H1 (cell line): Measurements from ENCODE around the gene SLC23A1. TPM values are rescaled to one million over a fixed set of nuclear protein-coding genes. Genes with fewer than 3 reads are reported as not detected.

Source experiments
- CTCF ChIA-PET: fragments of 300-600 bp; sonication (Branson Sonifier 250); formaldehyde crosslinking; loops from one replicate; lab custom pipeline; 2021; ENCODE audit not compliant: partially characterized antibody; lab: Charles Lee
- POLR2A ChIA-PET: fragments of 300-600 bp; sonication (Branson Sonifier 250); formaldehyde crosslinking; loops from one replicate; lab custom pipeline; 2021; ENCODE audit warnings: inconsistent platforms; ENCODE audit not compliant: partially characterized antibody; lab: Charles Lee
- DNase-seq, 2 experiments: peaks; one replicate each; pipeline versions ENCODE4 v3.0.0 to v3.0.0-alpha.2; 2010 to 2022; ENCODE audit warnings: low spot score in 2 of 2, low read depth in 1 of 2, mixed read lengths in 1 of 2
- FAIRE-seq: peaks from 2 replicates; lab custom pipeline; 2011; peaks lifted over from hg19 to GRCh38; lab: Jason Lieb, UNC
- H2AFZ ChIP-seq: 2 replicates; pipeline ENCODE4 v1.8.1; 2012; ENCODE audit warnings: low read length, inconsistent platforms
- H2AK5ac ChIP-seq: 2 replicates; pipeline ENCODE4 v1.6.1; 2013; ENCODE audit warnings: low read depth, low read length
- H2BK120ac ChIP-seq: replicated peaks from 2 replicates; pipeline ENCODE3; 2013; ENCODE audit warnings: low read depth, low read length, inconsistent platforms
- H2BK12ac ChIP-seq: 2 replicates; pipeline ENCODE4 v1.6.1; 2013; ENCODE audit warnings: low read depth, low read length
- H2BK15ac ChIP-seq: 2 replicates; pipeline ENCODE4 v1.6.1; 2013; ENCODE audit warnings: low read length
- H2BK20ac ChIP-seq: 2 replicates; pipeline ENCODE4 v1.6.1; 2013; ENCODE audit warnings: low read length
- H2BK5ac ChIP-seq: 2 replicates; pipeline ENCODE4 v1.6.1; 2013; ENCODE audit warnings: low read depth, low read length
- H3K14ac ChIP-seq: 2 replicates; pipeline ENCODE4 v1.6.1; 2013; ENCODE audit warnings: inconsistent platforms; ENCODE audit not compliant: insufficient read length
- H3K18ac ChIP-seq: 2 replicates; pipeline ENCODE4 v1.6.1; 2013; ENCODE audit warnings: low read length; ENCODE audit errors: extremely low read depth
- H3K23ac ChIP-seq: 2 replicates; pipeline ENCODE4 v1.6.1; 2013; ENCODE audit warnings: inconsistent platforms; ENCODE audit not compliant: insufficient read length
- H3K23me2 ChIP-seq: 2 replicates; pipeline ENCODE4 v1.6.1; 2013; ENCODE audit warnings: low read depth, low read length
- H3K27ac ChIP-seq: 2 replicates; pipeline ENCODE4 v1.6.1; 2011; ENCODE audit warnings: low read depth, low read length, inconsistent platforms
- H3K27me3 ChIP-seq, 4 experiments: replicated peaks in 1 of 4; 1 replicate in 1 of 4; 2 replicates in 3 of 4; pipeline versions ENCODE4 v1.6.1 to v1.8.1; 2011 to 2013; ENCODE audit warnings: low read length in 3 of 4, mild to moderate bottlenecking in 3 of 4, inconsistent platforms in 2 of 4, mixed read lengths in 2 of 4, moderate library complexity in 1 of 4; ENCODE audit not compliant: control insufficient read depth in 3 of 4, insufficient read depth in 3 of 4; ENCODE audit errors: extremely low read depth in 1 of 4
- H3K36me3 ChIP-seq, 4 experiments: 2 replicates each; pipeline versions ENCODE4 v1.6.1 to v1.8.1; 2011 to 2013; ENCODE audit warnings: mild to moderate bottlenecking in 4 of 4, low read length in 3 of 4, moderate library complexity in 2 of 4, control low read depth in 1 of 4, inconsistent platforms in 1 of 4; ENCODE audit not compliant: insufficient read depth in 4 of 4, control insufficient read depth in 2 of 4
- H3K4ac ChIP-seq: replicated peaks from 2 replicates; pipeline ENCODE3; 2013; ENCODE audit warnings: low read length, low read depth, mixed read lengths, inconsistent platforms; ENCODE audit not compliant: insufficient read length
- H3K4me1 ChIP-seq, 4 experiments: replicated peaks in 1 of 4; 1 replicate in 1 of 4; 2 replicates in 3 of 4; pipeline versions ENCODE4 v1.6.1 to v1.8.1; 2011 to 2013; ENCODE audit warnings: low read length in 3 of 4, inconsistent platforms in 2 of 4, mixed read lengths in 1 of 4; ENCODE audit not compliant: insufficient read depth in 4 of 4, control insufficient read depth in 3 of 4
- H3K4me2 ChIP-seq, 2 experiments: 2 replicates each; pipeline versions ENCODE4 v1.6.1 to v1.8.1; 2011 to 2013; ENCODE audit warnings: low read depth in 2 of 2, low read length in 2 of 2, control low read depth in 1 of 2, inconsistent platforms in 1 of 2, mild to moderate bottlenecking in 1 of 2; ENCODE audit not compliant: insufficient read depth in 1 of 2
- H3K4me3 ChIP-seq, 4 experiments: fragments of 200-600, 300-600 bp in 1 of 4; sonication (generic), shearing (Covaris generic), sonication (Bioruptor Twin) in 1 of 4; 2 replicates each; pipeline versions ENCODE4 v1.5.1 to v1.8.1; 2011 to 2016; ENCODE audit warnings: low read length in 4 of 4, low read depth in 3 of 4, control low read depth in 2 of 4, inconsistent platforms in 2 of 4, mild to moderate bottlenecking in 2 of 4, mixed read lengths in 1 of 4, moderate library complexity in 1 of 4; ENCODE audit not compliant: insufficient read depth in 2 of 4; ENCODE audit errors: extremely low read depth in 1 of 4
- H3K56ac ChIP-seq: replicated peaks from 2 replicates; pipeline ENCODE3; 2013; ENCODE audit warnings: low read depth, mild to moderate bottlenecking, mixed read lengths, low read length, inconsistent platforms; ENCODE audit not compliant: insufficient read length
- H3K79me1 ChIP-seq: 2 replicates; pipeline ENCODE4 v1.6.1; 2013; ENCODE audit warnings: low read depth, low read length, control low read depth
- H3K79me2 ChIP-seq, 2 experiments: 2 replicates each; pipeline versions ENCODE4 v1.6.1 to v1.8.1; 2012 to 2013; ENCODE audit warnings: low read length in 2 of 2, mild to moderate bottlenecking in 2 of 2, inconsistent platforms in 1 of 2; ENCODE audit not compliant: insufficient read depth in 2 of 2, control insufficient read depth in 1 of 2
- H3K9ac ChIP-seq, 4 experiments: replicated peaks in 1 of 4; 1 replicate in 1 of 4; 2 replicates in 3 of 4; pipeline versions ENCODE4 v1.6.1 to v1.8.1; 2011 to 2013; ENCODE audit warnings: low read depth in 3 of 4, low read length in 3 of 4, control low read depth in 2 of 4, mild to moderate bottlenecking in 2 of 4, moderate library complexity in 2 of 4, inconsistent platforms in 1 of 4; ENCODE audit errors: extremely low read depth in 1 of 4
- H3K9me3 ChIP-seq, 2 experiments: 2 replicates each; pipeline versions ENCODE4 v1.6.1 to v1.8.1; 2012 to 2013; ENCODE audit warnings: mild to moderate bottlenecking in 2 of 2, moderate library complexity in 2 of 2, control low read depth in 1 of 2, inconsistent platforms in 1 of 2, low read depth in 1 of 2, low read length in 1 of 2, mixed read lengths in 1 of 2; ENCODE audit not compliant: insufficient read depth in 2 of 2
- H4K20me1 ChIP-seq, 2 experiments: replicated peaks in 1 of 2; 2 replicates each; pipeline versions ENCODE3 to v1.8.1; 2011 to 2013; ENCODE audit warnings: inconsistent platforms in 2 of 2, low read length in 2 of 2, mild to moderate bottlenecking in 1 of 2; ENCODE audit not compliant: insufficient read depth in 2 of 2, control insufficient read depth in 1 of 2
- H4K5ac ChIP-seq: 2 replicates; pipeline ENCODE4 v1.6.1; 2013; ENCODE audit warnings: low read length, low read depth, mixed read lengths, inconsistent platforms; ENCODE audit not compliant: insufficient read length
- H4K8ac ChIP-seq: 2 replicates; pipeline ENCODE4 v1.8.0; 2013; ENCODE audit warnings: mild to moderate bottlenecking, moderate library complexity, low read length, inconsistent platforms; ENCODE audit not compliant: insufficient read depth; ENCODE audit errors: extremely low read depth
- H4K91ac ChIP-seq: replicated peaks from 2 replicates; pipeline ENCODE3; 2013; ENCODE audit warnings: low read length, mixed read lengths, inconsistent platforms; ENCODE audit not compliant: insufficient read length
- CBX5 ChIP-seq: fragments of 300-800, 300-1000 bp; sonication (generic); IDR thresholded peaks from 2 replicates; pipeline ENCODE4 v1.7.1; 2016; ENCODE audit warnings: antibody characterized with exemption, low read length, low read depth
- EP300 ChIP-seq, 2 experiments: IDR thresholded peaks; 1 replicate in 1 of 2; 2 replicates in 1 of 2; pipeline ENCODE4 v1.6.1; 2011 to 2012; ENCODE audit warnings: low read depth in 2 of 2, low read length in 2 of 2, mild to moderate bottlenecking in 2 of 2, borderline replicate concordance in 1 of 2, inconsistent platforms in 1 of 2, moderate library complexity in 1 of 2
- EZH2 ChIP-seq: fragments of 200-600 bp; sonication (generic); IDR thresholded peaks from 2 replicates; pipeline ENCODE4 v1.7.1; 2012; ENCODE audit warnings: low read depth, mild to moderate bottlenecking, moderate library complexity, low read length, inconsistent platforms; ENCODE audit not compliant: severe bottlenecking
- FOSL1 ChIP-seq: IDR thresholded peaks from 2 replicates; pipeline ENCODE4 v1.6.1; 2011; ENCODE audit warnings: mild to moderate bottlenecking, low read depth, low read length, moderate library complexity; ENCODE audit not compliant: insufficient read depth
- JUN ChIP-seq: IDR thresholded peaks from 2 replicates; pipeline ENCODE4 v1.6.1; 2011; ENCODE audit warnings: low read depth, mild to moderate bottlenecking, improper control_type of control experiment, low read length
- SAP30 ChIP-seq: fragments of 300-600 bp; sonication (generic); IDR thresholded peaks from 2 replicates; pipeline ENCODE4 v1.7.1; 2012; ENCODE audit warnings: low read length, moderate library complexity, mild to moderate bottlenecking, inconsistent platforms; ENCODE audit not compliant: insufficient read depth, insufficient replicate concordance
- SP4 ChIP-seq: IDR thresholded peaks from 2 replicates; pipeline ENCODE4 v1.6.1; 2012; ENCODE audit warnings: low read length, inconsistent platforms
- SUZ12 ChIP-seq: fragments of 200-600 bp; sonication (generic); IDR thresholded peaks from 2 replicates; pipeline ENCODE4 v1.6.1; 2012; ENCODE audit warnings: mild to moderate bottlenecking, inconsistent platforms, low read length, moderate library complexity, mixed read lengths
- TAF1 ChIP-seq: IDR thresholded peaks from 2 replicates; pipeline ENCODE4 v1.6.1; 2011; ENCODE audit warnings: mild to moderate bottlenecking, low read depth, low read length
- TEAD4 ChIP-seq: IDR thresholded peaks from 2 replicates; pipeline ENCODE4 v1.6.1; 2012; ENCODE audit warnings: low read depth, low read length, inconsistent platforms, mixed read lengths
- WGBS, 2 experiments: shearing (Covaris generic) in 1 of 2; methylation state at CpG; one replicate each; pipeline versions ENCODE4 v1.1.6 to v1.1.7; 2013 to 2015; ENCODE audit warnings: low lambda C conversion rate in 2 of 2, mixed read lengths in 2 of 2, inconsistent platforms in 1 of 2, low coverage in 1 of 2, missing lambda C conversion rate in 1 of 2; ENCODE audit not compliant: insufficient replicate concordance in 2 of 2, insufficient coverage in 1 of 2, insufficient read length in 1 of 2; ENCODE audit errors: extremely low coverage in 1 of 2, missing lambda C conversion rate in 1 of 2; 5-methylcytosine and 5-hydroxymethylcytosine counted together
- polyA plus RNA-seq, 7 experiments: library from polyadenylated mRNA; depleted of rRNA in 3 of 7; stranded (reverse) in 5 of 7; unstranded in 2 of 7; fragments of >200 nt in 5 of 7; fragments of 200-250 nt in 2 of 7; gene quantifications; 1 replicate in 5 of 7; 2 replicates in 1 of 7; 4 replicates in 1 of 7; pipeline versions ENCODE4 v1.2.1 to v1.2.3, GENCODE V29; 2011 to 2013; ENCODE audit warnings: missing spikeins in 2 of 7, mixed read lengths in 2 of 7
- total RNA-seq: library from RNA; stranded (reverse); fragmentation: NEBNext Ultra II Directional; extraction: Animal tissue kit (Norgen Biotek cat#: 25700); gene quantifications from 2 replicates; pipeline ENCODE4 v1.2.1, GENCODE V29; 2021

Gene SLC23A1
- total and polyA plus RNA-seq, 2 of the 8 experiments (the other 6 are each of a cell fraction or from before 2014, with no cell fraction given), result not detected

DNA sequence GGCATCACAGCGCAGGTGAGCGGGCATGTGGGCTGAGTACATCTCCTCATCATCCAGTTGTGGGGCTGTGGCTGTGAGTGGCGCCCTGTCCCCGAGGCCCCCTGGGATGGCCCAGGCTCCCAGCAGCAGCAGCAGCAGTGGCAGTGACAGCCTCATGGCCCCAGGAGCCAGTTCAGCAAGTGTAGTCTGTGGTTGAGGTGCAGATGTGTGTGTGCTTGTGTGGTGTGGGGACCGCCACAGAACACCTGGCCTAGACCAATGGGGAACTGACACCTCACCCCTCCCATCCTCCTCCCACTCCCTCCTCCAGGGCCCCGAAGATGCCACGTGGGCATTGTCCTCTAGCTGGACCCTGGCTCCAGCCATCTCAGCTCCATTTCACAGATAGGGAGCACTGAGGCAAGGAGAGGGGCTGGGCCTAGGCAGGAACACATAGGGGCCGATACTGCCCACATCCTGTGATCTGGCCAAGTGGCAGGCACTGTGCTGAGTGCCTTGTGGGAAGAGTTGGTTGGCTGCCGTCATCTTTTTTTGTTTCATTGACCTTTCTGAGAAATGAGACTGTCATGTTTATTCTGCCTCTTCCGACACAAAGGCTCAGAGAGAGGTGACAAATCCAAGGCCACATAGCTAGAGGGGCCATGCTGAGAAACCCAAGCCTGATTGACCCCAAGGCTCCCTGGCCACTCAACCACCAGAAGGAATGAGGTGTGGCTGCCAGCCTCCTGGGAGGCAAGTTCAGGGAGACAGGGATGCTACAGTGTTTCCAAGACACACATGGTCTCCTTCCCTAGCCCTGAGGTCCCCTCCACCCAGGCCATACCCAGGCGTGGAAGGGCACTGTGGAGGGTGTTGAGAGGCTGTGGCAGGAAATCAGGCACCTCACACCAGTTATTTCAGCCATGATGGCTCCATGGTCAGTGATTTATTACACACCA is 6.9 kb upstream of the SLC23A1 start, which contains the start of gene MZB1:
Gene MZB1 (minus strand): TSS at position 213 of the 938 bp plus-strand sequence. CDS start 57 bp downstream, at position 156.
- Histone ChIP-seq H3K23ac (no peak within 1 kb of the TSS), H3K9me3 (no peaks in the 10 kb centered on the region), H3K9ac (no peak within 1 kb of the TSS), H3K4me3 (no peak within 1 kb of the TSS), H3K4me1 (peaks cover 3 to 34% (median 19%) of the 10 kb centered on the region in 4 experiments), H3K4me2 (peak within 1 kb of the TSS in 1 of 2 experiments; percentile 48; a peak in 1 of 4 replicates), H3K56ac (no peak within 1 kb of the TSS), H4K5ac (no peak within 1 kb of the TSS), H3K79me1 (no peaks in the 10 kb centered on the region; the same call in 1 of the 2 replicates), H4K20me1 (no peaks in the 10 kb centered on the region), H4K91ac (peak within 1 kb of the TSS; percentile 73), H2AK5ac (peak within 1 kb of the TSS; percentile 17; the same call in 1 of the 2 replicates), H3K18ac (0 out of 2 replicates have a peak within 1 kb of the TSS, but pooled peaks have one; percentile 0), H3K4ac (peak within 1 kb of the TSS; percentile 89), H3K23me2 (peaks cover 25% of the 10 kb centered on the region; the same call in 1 of the 2 replicates), H3K27ac (no peak within 1 kb of the TSS), H3K36me3 (no peaks in the 10 kb centered on the region), H3K14ac (no peak within 1 kb of the TSS), H2BK20ac (peak within 1 kb of the TSS; percentile 87), H3K27me3 (peaks cover 14 to 26% (median 22%) of the 10 kb centered on the region in 4 experiments; a peak in 6 of 7 replicates), H2BK15ac (peak within 1 kb of the TSS; percentile 46; the same call in 1 of the 2 replicates), H2BK5ac (no peak within 1 kb of the TSS; the same call in 1 of the 2 replicates), H4K8ac (peak within 1 kb of the TSS; percentile 31; the same call in 1 of the 2 replicates), H2BK120ac (no peak within 1 kb of the TSS), H2AFZ (no peak within 1 kb of the TSS), H2BK12ac (peak within 1 kb of the TSS; percentile 71; the same call in 1 of the 2 replicates), H3K79me2 (no peaks in the 10 kb centered on the region)
- CTCF ChIA-PET, result interaction anchor here (0.6 to 2.2 kb wide), 4 partner anchors 9 to 74 kb away, joined by 3 to 8 read pairs (median 5); partner anchors contain the start of gene PAIP2
- DNase-seq (no peak), FAIRE-seq (no peak)
- POLR2A ChIA-PET, result interaction anchor here (0.8 to 3.9 kb wide), 10 partner anchors 12 to 114 kb away, joined by 3 to 25 read pairs (median 4); partner anchors contain the start of genes MATR3 and SPATA24
- WGBS, 2 experiments, result 95% methylated on average over 11 of the region's 11 CpGs; no CpG with 5 or more reads in 1 of the 2 experiments
- no peak for TF ChIP-seq JUN
- no peak for TF ChIP-seq SP4
- TF ChIP-seq SUZ12, result no peak
- no peak for TF ChIP-seq FOSL1
- TF ChIP-seq CBX5, result no peak
- no peak for TF ChIP-seq SAP30
- TF ChIP-seq EZH2, result no peak
- no peak for TF ChIP-seq TEAD4
- no peak for TF ChIP-seq TAF1
- TF ChIP-seq EP300 (IDR thresholded peaks at IDR 0.05; ENCODE audit: borderline replicate concordance in 1 of 2, low read depth in 2 of 2, low read length in 2 of 2), result no peak
